Measurements from ENCODE around the gene HK1.
"Not testable (repeated sequence)": the region's sequence is repeated elsewhere in the genome, so short reads cannot be mapped to it uniquely, and the experiment has no call there.

The HK1 gene

GRCh38 chr10:69324583-69324982 is 46.3 kb downstream of the HK1 start:
- no peak for DNase-seq (ENCODE audit: low read depth)
- H3K4me3 ChIP-seq (ENCODE audit: control insufficient read depth, low read depth, low read length): no peak overlapping the region
- no peak for TF ChIP-seq CTCF (conservative IDR thresholded peaks at IDR 0.05; ENCODE audit: control insufficient read depth, insufficient read depth, low read depth, low read length)

GRCh38 chr10:69325637-69326523 is 47.6 kb downstream of the HK1 start:
- not testable (repeated sequence) for DNase-seq (ENCODE audit: low read depth); H3K4me3 ChIP-seq (ENCODE audit: control insufficient read depth, low read depth, low read length)

GRCh38 chr10:69326692-69327091 is 48.4 kb downstream of the HK1 start:
- no peak overlapping the region for H3K4me3 ChIP-seq (ENCODE audit: control insufficient read depth, low read depth, low read length)
- DNase-seq (ENCODE audit: low read depth): no peak
- TF ChIP-seq CTCF (conservative IDR thresholded peaks at IDR 0.05; ENCODE audit: control insufficient read depth, insufficient read depth, low read depth, low read length): no peak

GRCh38 chr10:69327463-69328379 is 49.4 kb downstream of the HK1 start:
- H3K4me3 ChIP-seq (ENCODE audit: control insufficient read depth, low read depth, low read length): no peak overlapping the region
- TF ChIP-seq CTCF (conservative IDR thresholded peaks at IDR 0.05; ENCODE audit: control insufficient read depth, insufficient read depth, low read depth, low read length): no peak
- DNase-seq (ENCODE audit: low read depth): peak; percentile 38

GRCh38 chr10:69328380-69328735 is 50.1 kb downstream of the HK1 start:
- H3K4me3 ChIP-seq (ENCODE audit: control insufficient read depth, low read depth, low read length): no peak overlapping the region
- DNase-seq (ENCODE audit: low read depth): no peak
- no peak for TF ChIP-seq CTCF (conservative IDR thresholded peaks at IDR 0.05; ENCODE audit: control insufficient read depth, insufficient read depth, low read depth, low read length)

GRCh38 chr10:69328888-69329287 is 50.6 kb downstream of the HK1 start:
- not testable (repeated sequence) for DNase-seq (ENCODE audit: low read depth)

GRCh38 chr10:69329721-69330178 is 51.5 kb downstream of the HK1 start:
- H3K4me3 ChIP-seq (ENCODE audit: control insufficient read depth, low read depth, low read length): no peak overlapping the region
- no peak for TF ChIP-seq CTCF (conservative IDR thresholded peaks at IDR 0.05; ENCODE audit: control insufficient read depth, insufficient read depth, low read depth, low read length)
- no peak for DNase-seq (ENCODE audit: low read depth)

More at GRCh38 chr10:69328888-69329287, 50.6 kb downstream of the HK1 start:
- not testable (repeated sequence) for H3K4me3 ChIP-seq (ENCODE audit: control insufficient read depth, low read depth, low read length)
